Measurements from ENCODE around the gene PIK3R6.

Gene PIK3R6, protein sequence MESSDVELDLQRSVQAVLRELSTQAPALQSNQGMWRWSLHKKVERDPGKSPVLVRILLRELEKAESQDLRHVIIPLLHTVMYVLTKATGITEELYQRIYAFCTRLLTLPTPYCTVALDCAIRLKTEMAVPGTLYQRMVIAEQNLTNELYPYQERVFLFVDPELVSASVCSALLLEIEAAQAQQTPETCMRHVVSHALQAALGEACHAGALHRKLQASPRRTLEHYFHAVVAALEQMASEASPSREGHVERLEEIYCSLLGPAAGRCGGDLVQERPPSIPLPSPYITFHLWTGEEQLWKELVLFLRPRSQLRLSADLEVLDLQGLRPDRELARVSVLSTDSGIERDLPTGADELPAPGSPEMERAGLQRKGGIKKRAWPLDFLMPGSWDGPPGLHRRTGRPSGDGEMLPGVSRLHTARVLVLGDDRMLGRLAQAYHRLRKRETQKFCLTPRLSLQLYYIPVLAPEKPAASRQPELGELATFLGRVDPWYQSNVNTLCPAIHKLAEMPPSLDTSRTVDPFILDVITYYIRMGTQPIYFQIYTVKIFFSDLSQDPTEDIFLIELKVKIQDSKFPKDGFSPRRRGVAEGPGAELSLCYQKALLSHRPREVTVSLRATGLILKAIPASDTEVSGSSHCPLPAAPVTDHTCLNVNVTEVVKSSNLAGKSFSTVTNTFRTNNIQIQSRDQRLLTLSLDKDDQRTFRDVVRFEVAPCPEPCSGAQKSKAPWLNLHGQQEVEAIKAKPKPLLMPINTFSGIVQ

DNA sequence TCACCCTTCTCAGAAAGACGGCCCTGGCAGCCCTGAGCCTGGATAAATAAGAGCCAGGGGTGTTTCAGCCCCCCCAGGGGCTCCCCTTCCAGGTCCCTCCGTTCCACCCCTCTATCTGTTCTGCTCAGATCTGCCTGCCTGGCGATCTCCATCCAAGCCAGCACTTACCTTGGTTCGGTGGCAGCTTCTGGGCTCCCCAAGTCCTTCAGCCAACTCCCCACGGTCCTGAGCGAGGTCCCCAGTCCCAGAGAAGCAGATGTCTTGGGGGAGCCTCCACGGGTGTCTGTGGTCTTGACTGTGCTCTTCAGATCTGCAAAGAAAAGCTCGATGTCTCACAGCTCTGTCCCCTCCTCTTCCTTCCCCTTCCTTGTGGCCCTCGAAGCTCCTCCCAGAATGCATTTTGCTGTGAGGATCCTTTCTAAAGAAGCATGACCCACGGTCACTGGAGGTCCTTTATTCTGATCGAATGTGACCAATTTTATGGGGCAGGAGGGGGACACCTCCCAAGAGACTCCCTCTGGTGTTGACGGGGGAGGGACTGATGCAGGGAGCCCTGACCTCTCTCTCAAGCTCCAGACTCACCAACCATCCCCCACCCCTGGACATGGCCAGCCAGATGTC lies at the start of gene PIK3R6:
Gene PIK3R6 (minus strand): TSS at position 314 of the 621 bp plus-strand sequence. CDS start 17,880 bp downstream, outside the sequence.
- DNase-seq (ENCODE audit: low read depth): no peak

- DNase-seq (ENCODE audit: low read depth): no peak
These were observed 49.0 kb upstream of the PIK3R6 start for GRCh38 chr17:8916466-8916865.

DNA sequence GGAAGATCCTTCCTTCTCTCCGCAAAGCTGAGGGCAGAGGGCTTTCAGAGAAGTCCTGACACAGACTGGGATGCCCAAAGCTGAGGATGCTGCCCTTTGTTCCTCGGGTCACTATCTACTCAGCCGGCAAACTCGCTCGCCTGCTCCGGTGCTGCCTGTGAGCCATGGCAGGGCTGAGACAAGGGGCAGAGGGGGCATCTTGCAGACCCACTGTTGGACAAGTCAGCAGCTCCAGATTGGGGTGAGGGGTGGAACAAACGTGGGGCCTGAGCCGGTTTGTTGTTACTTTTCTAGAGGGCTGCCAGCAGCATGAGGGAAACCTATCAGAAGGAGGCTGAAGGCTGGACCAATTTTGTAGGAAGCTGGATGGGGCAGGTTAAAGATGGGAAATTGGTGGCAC lies 47.1 kb upstream of the PIK3R6 start:
- DNase-seq (ENCODE audit: low read depth): no peak

DNA sequence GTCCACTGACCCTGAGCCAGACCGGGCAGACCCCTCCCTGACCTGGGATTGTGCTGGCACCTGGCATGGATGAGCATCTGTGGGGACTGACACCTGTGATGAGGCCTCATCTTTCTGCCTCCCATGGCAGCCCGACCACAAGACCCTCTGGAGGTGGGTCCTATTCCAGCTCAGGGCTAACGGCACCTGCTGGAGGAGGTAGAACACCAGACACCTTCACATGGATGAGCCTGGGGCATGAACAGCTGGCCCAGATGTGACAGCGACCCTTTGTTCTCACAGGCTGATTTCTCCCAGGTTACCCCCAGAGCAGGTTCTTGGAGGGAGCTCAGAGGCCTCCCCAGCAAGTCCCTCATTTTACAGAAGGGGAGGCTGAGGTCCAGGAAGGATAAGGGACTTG lies 46.4 kb upstream of the PIK3R6 start:
- DNase-seq (ENCODE audit: low read depth): no peak

DNA sequence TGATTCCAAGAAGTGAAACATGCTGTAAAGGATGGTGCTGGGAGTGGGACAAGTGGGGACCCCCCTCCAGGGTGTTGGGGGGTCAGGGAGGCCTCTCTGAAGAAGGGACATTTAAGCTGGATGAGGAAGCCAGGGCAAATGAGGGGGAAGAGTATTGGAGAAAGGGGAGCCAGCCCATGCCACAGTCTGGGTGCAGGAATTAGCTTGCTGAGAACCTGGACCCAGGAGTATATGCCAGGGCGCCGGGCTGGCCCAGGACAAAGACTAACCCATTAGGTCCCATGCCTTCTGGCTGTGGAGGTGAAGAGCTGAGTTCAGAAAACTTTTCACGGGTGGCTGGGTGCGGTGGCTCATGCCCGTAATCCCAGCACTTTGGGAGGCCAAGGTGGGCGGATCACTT lies 45.6 kb upstream of the PIK3R6 start:
- DNase-seq (ENCODE audit: low read depth): no peak

GRCh38 chr17:8912084-8912981 lies 44.9 kb upstream of the PIK3R6 start:
- no peak for DNase-seq (ENCODE audit: low read depth)

GRCh38 chr17:8910969-8911604 lies 43.6 kb upstream of the PIK3R6 start:
- DNase-seq (ENCODE audit: low read depth): no peak

- no peak for DNase-seq (ENCODE audit: low read depth)
These were observed 42.3 kb upstream of the PIK3R6 start for GRCh38 chr17:8909586-8910270.

DNA sequence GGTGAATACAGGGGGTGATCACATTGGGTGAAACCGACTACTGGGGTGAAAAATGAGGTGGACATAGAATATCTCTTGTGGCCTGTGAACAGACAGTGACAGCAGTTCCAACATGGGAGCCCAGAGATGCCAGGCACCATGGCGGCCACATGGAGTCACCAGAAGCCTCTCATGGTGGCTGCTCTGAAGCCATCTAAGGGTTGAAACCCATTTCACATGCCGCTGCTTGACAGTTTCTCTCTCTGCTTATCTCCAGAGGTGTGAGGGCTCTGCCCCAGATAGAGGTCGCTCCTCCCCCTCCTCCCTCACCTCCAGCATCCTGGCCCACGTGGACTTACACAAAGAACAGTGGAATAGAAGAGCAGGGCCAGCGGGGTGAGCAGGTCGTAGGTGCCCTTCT lies 37.9 kb upstream of the PIK3R6 start:
- DNase-seq (ENCODE audit: low read depth): no peak

- no peak for DNase-seq (ENCODE audit: low read depth)
These were observed 37.2 kb upstream of the PIK3R6 start for GRCh38 chr17:8904686-8905085.

DNA sequence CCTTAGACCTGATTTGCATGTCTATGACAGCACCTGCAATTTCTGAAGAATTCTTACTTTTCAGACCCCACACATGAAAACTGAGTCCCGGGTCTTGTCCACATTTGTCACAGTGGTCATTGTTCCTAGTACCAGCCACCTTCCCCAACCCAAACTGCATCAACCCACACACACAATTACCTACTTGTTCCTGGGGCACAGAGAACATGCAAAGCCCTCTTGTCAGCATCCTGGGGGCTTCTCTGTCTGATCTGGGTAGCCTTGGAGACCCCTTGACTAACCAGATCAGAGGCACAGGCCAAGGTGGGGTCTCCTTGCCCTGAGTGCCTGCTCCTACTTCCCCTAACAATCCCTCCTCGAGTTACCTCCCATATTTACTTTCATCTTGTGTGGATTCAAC lies 36.7 kb upstream of the PIK3R6 start:
- no peak for DNase-seq (ENCODE audit: low read depth)

GRCh38 chr17:8900626-8901585 lies 33.4 kb upstream of the PIK3R6 start:
- DNase-seq (ENCODE audit: low read depth): no peak

GRCh38 chr17:8900207-8900606 lies 32.7 kb upstream of the PIK3R6 start:
- no peak for DNase-seq (ENCODE audit: low read depth)

- no peak for DNase-seq (ENCODE audit: low read depth)
These were observed 31.2 kb upstream of the PIK3R6 start for GRCh38 chr17:8898636-8899035.

DNA sequence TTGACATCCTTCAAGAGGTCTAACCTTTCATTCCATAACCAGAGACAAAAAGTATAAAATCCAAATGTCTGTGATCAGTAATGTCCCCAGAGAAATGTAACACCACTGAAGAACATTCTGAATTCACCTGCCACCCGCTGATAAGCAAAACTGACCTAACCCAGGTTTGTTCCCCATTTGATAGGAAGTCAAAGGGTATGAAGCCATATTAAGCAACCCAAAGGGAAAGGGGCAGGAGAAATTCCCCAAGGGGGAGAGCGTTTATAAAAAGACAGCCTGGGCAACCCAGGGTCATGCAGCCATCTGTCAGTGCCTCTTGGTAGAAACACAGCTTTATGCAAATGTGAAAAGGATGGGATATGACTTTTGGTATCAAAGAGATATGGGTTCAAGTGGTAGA lies 30.7 kb upstream of the PIK3R6 start:
- DNase-seq (ENCODE audit: low read depth): no peak

- no peak for DNase-seq (ENCODE audit: low read depth)
These were observed 29.5 kb upstream of the PIK3R6 start for GRCh38 chr17:8896641-8897635.

- no peak for DNase-seq (ENCODE audit: low read depth)
These were observed 28.6 kb upstream of the PIK3R6 start for GRCh38 chr17:8896087-8896486.

Measured in T-helper 22 cell (primary cell).